VCaP (cell line): Measurements from ENCODE around the gene SLC39A3.

Experiments
- H3K27ac ChIP-seq: fragments of 450-650 bp; 2 replicates; pipeline ENCODE4 v1.5.1; 2017
- TF ChIP-seq, protein P1 (sequence below): fragments of 450-650 bp; conservative IDR thresholded peaks from 2 replicates; pipeline ENCODE4 v1.5.1; 2017; ENCODE audit warnings: mild to moderate bottlenecking, moderate library complexity

Gene SLC39A3

DNA sequence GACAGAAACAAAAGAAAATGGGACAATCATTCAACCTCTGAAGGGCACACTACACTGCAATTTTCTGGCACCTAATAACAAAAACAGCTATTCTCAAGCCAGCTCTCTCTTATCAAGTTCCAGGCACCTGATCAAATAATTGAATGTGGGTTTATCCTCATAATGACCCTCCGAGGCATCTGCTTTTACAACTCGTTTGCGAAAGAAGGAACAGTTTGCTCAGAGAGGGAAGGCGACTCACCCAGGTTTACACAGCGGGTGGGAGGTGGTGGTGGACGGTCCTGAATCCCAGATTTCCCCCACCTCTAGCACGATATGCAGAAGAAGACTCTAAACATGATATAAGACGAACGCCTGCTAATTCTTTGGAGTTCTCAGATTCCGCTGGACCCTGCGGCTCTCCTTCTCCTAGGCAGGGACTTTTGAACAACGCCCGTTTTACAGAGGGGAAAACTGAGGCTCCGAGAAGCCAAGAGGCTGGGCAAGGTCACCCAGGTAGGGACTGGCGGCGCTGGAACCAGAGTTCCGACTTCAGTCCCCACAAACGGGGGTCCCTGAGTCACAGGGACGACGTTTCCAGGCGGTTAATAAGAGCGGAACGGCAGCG is 42.6 kb upstream of the SLC39A3 start:
- TF ChIP-seq, protein P1, sequence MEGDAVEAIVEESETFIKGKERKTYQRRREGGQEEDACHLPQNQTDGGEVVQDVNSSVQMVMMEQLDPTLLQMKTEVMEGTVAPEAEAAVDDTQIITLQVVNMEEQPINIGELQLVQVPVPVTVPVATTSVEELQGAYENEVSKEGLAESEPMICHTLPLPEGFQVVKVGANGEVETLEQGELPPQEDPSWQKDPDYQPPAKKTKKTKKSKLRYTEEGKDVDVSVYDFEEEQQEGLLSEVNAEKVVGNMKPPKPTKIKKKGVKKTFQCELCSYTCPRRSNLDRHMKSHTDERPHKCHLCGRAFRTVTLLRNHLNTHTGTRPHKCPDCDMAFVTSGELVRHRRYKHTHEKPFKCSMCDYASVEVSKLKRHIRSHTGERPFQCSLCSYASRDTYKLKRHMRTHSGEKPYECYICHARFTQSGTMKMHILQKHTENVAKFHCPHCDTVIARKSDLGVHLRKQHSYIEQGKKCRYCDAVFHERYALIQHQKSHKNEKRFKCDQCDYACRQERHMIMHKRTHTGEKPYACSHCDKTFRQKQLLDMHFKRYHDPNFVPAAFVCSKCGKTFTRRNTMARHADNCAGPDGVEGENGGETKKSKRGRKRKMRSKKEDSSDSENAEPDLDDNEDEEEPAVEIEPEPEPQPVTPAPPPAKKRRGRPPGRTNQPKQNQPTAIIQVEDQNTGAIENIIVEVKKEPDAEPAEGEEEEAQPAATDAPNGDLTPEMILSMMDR: no peak

DNA sequence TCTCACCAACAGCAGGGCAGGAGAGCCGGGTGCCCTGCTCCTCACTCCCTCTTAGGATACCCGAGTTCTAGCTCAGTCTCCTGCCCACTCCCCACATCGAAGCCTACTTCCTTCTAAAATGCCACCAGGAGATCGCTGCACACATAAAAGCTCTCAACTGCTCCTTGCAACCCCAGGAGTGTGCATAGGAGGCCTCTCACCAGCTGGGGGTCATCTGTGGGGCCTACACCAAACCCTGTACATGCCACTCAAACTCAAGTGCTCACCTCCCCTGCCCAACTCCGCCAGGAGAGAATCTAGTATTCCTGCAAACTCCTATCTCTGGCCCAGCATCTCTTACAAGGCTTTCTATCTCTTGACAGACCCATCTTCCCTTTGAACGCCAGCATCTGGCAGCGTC is 40.5 kb upstream of the SLC39A3 start:
- no peak overlapping the region for H3K27ac ChIP-seq
- TF ChIP-seq, protein P1: no peak

More for the DNA sequence above, 42.6 kb upstream of the SLC39A3 start:
- peak overlapping the region; percentile 83 for H3K27ac ChIP-seq

DNA sequence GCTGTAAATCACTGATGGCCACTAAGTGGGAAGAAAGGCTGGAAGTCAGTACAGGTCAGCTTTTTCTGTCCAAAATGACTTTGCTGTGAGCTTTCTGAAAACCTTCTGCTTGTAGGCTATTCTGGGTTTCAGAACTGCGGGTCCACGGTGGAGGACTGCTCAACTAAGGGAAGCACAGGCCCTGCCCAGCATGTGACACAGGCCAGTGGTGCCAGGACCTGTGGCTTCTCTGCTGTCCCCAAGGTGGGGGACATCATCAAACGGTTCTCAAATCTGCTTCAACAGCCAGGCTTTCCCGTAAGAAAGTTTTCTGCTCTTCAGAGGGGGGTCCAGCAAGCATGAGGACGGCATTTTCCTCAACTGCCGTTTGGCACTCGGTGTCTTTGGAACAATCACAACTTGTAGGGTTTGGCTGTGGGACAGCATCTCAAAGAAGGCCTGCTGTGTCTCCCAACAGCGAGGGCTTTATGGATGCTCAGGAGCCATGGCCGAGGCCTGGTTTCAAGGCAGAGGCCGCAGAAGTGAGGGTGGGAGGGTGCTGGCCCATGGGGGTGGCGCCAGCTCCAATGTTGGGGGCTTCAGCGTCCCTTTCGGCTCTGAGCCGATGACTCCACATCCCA is 39.4 kb upstream of the SLC39A3 start:
- no peak overlapping the region for H3K27ac ChIP-seq
- TF ChIP-seq, protein P1: no peak

DNA sequence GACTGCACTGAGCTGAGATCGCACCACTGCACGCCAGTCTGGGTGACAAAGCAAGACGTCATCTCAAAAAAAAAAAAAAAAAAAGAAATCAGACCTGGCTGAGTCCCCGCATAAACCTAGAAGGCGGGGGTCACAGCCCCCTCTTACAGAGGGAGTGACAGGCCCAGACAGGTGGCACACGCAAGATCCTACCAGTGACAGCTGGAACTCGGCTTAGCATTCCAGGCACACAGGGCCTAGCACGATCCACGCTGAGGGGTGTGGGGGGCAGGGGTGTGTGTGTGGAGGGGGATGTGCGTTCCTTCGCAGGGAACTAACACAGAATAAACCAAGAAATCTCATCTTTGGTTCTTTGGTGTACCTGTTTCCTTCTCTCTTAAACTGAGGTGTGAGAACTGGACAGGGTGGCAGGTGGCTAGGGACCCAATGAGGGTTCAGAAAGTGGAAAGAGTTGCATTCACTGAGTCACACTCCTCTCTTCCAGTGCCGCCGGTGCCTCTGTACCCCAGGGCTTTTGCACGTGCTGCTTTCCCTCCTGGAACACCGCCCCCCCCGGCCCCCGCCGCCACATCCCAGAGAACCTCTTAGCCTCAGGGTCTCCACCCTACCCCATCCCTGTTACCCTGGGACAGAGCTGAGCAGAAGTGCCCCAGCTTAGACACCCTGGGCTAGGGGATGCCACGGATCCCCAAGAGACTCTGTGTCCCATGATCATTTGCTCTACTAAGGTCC is 38.3 kb upstream of the SLC39A3 start:
- TF ChIP-seq, protein P1: no peak
- H3K27ac ChIP-seq: no peak overlapping the region

DNA sequence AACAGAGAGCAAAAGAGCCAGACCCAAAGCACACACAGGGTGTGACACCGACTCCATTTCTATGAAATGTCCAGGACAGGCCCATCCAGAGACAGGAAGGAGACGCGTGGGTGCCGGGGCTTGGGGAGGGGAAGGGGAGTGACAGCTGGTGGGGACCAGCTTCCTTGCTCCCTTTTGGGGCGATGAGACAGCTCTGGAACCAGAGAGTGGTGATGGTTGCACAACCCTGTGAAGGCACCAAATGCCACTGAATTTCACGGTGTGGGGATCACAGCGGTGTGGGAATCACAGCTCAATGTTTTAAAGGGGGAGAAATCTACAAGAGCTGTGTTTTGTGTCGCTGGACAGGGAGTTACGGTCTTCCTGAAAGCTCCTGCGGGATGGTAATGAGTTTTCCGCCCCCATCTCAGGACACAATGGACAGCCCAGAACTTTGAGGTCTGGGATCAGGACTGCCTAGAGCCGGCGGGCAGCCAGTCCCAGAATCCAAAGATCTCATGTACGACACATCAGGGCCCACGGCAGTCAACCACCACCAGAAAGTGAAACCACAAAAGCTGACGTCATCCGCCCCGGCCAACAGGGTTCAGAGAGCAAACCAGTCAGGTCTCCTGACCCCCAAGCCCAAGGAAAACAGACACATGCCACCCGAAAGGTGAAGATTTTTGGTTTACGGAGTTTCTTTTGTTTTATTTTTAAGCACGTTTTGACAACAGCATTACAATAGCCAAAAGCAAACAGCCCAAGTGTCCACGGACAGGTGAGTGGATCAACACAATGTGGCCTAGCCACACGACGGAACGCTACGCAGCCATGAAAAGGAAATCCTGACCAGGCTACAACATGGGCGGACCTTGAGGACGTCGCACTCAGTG is 36.0 kb upstream of the SLC39A3 start:
- no peak overlapping the region for H3K27ac ChIP-seq
- TF ChIP-seq, protein P1: no peak

DNA sequence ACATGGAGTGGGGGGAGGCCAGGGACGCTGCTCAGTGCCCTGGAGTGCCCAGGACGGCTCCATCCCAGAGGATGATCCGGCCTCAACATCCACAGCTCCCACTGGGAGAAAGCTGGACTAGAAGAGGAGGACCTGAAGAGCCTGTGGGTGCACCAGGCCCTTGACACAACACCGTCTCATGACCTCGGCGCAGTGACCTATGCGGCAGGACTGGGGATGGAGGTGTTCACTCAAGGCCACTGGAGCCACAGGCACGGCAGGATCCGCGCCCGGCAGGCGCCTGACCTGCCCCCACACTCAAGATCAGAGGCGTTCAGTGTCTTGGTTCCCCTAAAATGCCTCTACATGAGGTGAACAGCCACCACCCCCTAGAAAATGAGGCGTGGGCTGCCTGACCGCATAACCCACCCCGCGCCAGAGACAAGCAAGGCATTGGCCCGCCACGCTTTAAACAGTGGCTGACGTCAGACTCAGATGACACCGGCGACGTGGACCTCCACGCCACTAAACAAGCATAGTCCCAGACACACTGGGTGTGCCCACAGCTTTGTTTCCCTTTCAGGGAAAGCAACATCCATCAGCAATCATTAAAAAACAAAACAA is 35.2 kb upstream of the SLC39A3 start:
- H3K27ac ChIP-seq: no peak overlapping the region
- TF ChIP-seq, protein P1: no peak
